HepG2 (cell line): ENCODE results near the gene SCML1. TPM values are rescaled to one million over a fixed set of nuclear protein-coding genes. Genes with fewer than 3 reads are reported as not detected.

Experiments
- ATAC-seq: fragments of 200-7000 bp; cut with Tn5 transposase; 3 replicates; pipeline ENCODE4 v1.9.1; 2020; ENCODE audit warnings: mild to moderate bottlenecking, moderate library complexity
- BruUV-seq: library from RNA; stranded (reverse); fragments of 400-500 nt; replicated peaks from 2 replicates; lab custom pipeline; 2021; lab: Mats Ljungman, UMichigan
- CTCF ChIA-PET: fragments of 300-600 bp; formaldehyde crosslinking; extraction: SDS; loops from one replicate; lab custom pipeline; 2021; ENCODE audit warnings: low total read pairs, inconsistent platforms, low intra/inter-chr PET ratio; lab: Yijun Ruan, JAX
- POLR2A ChIA-PET: fragments of 350-600 bp; sonication (Branson Sonifier 250); formaldehyde crosslinking; loops from one replicate; lab custom pipeline; 2020; ENCODE audit warnings: antibody characterized with exemption, inconsistent platforms; lab: Yijun Ruan, JAX
- DNase-seq: peaks from one replicate; pipeline ENCODE4 v3.0.0-alpha.2; 2015; ENCODE audit warnings: low spot score
- FAIRE-seq: peaks from 3 replicates; lab custom pipeline; 2011; peaks lifted over from hg19 to GRCh38; lab: Jason Lieb, UNC
- H2AFZ ChIP-seq: one replicate; pipeline ENCODE4 v1.6.1; 2011; ENCODE audit warnings: low read length, inconsistent platforms
- H3K27ac ChIP-seq: fragments of 300-600 bp; 3 replicates; pipeline ENCODE4 v1.8.0; 2011; ENCODE audit warnings: mixed run types, mild to moderate bottlenecking, mixed read lengths, low read length, inconsistent platforms; ENCODE audit not compliant: insufficient read depth; ENCODE audit errors: extremely low read length
- H3K27me3 ChIP-seq, 2 experiments: fragments of 200-600 bp in 1 of 2; 2 replicates in 1 of 2; 3 replicates in 1 of 2; pipeline versions ENCODE4 v1.6.0 to v1.8.0; 2011; ENCODE audit warnings: low read length in 2 of 2, mild to moderate bottlenecking in 2 of 2, moderate library complexity in 2 of 2, inconsistent platforms in 1 of 2; ENCODE audit not compliant: insufficient read depth in 2 of 2, control insufficient read depth in 1 of 2
- H3K36me3 ChIP-seq, 2 experiments: fragments of 200-600 bp in 1 of 2; replicated peaks in 1 of 2; 2 replicates in 1 of 2; 3 replicates in 1 of 2; pipeline versions ENCODE4 v1.5.1 to v1.8.0; 2011; ENCODE audit warnings: low read length in 2 of 2, inconsistent platforms in 1 of 2; ENCODE audit not compliant: insufficient read depth in 2 of 2, control insufficient read depth in 1 of 2
- H3K4me1 ChIP-seq: 2 replicates; pipeline ENCODE4 v1.5.1; 2012; ENCODE audit warnings: low read length, inconsistent platforms; ENCODE audit not compliant: insufficient read depth
- H3K4me2 ChIP-seq: 2 replicates; pipeline ENCODE4 v1.6.0; 2011; ENCODE audit warnings: low read depth, low read length, inconsistent platforms
- H3K4me3 ChIP-seq, 3 experiments: fragments of 200-600 bp in 1 of 3; sonication (generic), shearing (Covaris generic) in 1 of 3; replicated peaks in 1 of 3; 2 replicates each; pipeline ENCODE4 v1.5.1; 2011 to 2016; ENCODE audit warnings: low read length in 3 of 3, inconsistent platforms in 2 of 3, low read depth in 2 of 3, mild to moderate bottlenecking in 2 of 3, control low read depth in 1 of 3, mixed read lengths in 1 of 3; ENCODE audit not compliant: insufficient read depth in 1 of 3
- H3K79me2 ChIP-seq: one replicate; pipeline ENCODE4 v1.6.1; 2011; ENCODE audit warnings: low read length, inconsistent platforms; ENCODE audit not compliant: insufficient read depth
- H3K9ac ChIP-seq: 2 replicates; pipeline ENCODE4 v1.6.0; 2011; ENCODE audit warnings: mild to moderate bottlenecking, low read depth, low read length, inconsistent platforms; ENCODE audit not compliant: insufficient read depth
- H3K9me3 ChIP-seq: 2 replicates; pipeline ENCODE4 v1.5.1; 2012; ENCODE audit warnings: mild to moderate bottlenecking, low read length
- H4K20me1 ChIP-seq: 2 replicates; pipeline ENCODE4 v1.6.0; 2011; ENCODE audit warnings: inconsistent platforms, mild to moderate bottlenecking, low read length, moderate library complexity; ENCODE audit not compliant: insufficient read depth
- SMAD9 ChIP-seq: sonication (generic); formaldehyde crosslinking; IDR thresholded peaks from 2 replicates; pipeline ENCODE4 v1.5.1; 2020; ENCODE audit warnings: mild to moderate bottlenecking, missing genetic modification reagents
- STAT6 ChIP-seq: sonication (generic); formaldehyde crosslinking; IDR thresholded peaks from 2 replicates; pipeline ENCODE4 v1.4.0; 2020; ENCODE audit warnings: missing genetic modification reagents, mild to moderate bottlenecking, borderline replicate concordance
- THAP8 ChIP-seq: sonication (generic); formaldehyde crosslinking; IDR thresholded peaks from 2 replicates; pipeline ENCODE4 v1.5.1; 2020; ENCODE audit warnings: missing genetic modification reagents, mild to moderate bottlenecking, borderline replicate concordance
- ZNF224 ChIP-seq: sonication (generic); formaldehyde crosslinking; IDR thresholded peaks from 2 replicates; pipeline ENCODE4 v1.5.0; 2020; ENCODE audit warnings: mild to moderate bottlenecking, missing genetic modification reagents
- ZNF235 ChIP-seq: sonication (generic); formaldehyde crosslinking; IDR thresholded peaks from 2 replicates; pipeline ENCODE4 v1.8.1; 2023; ENCODE audit warnings: mild to moderate bottlenecking, missing genetic modification reagents, borderline replicate concordance
- ZNF263 ChIP-seq: sonication (generic); formaldehyde crosslinking; IDR thresholded peaks from 2 replicates; pipeline ENCODE4 v1.4.0; 2020; ENCODE audit warnings: missing genetic modification reagents
- ZNF569 ChIP-seq: sonication (generic); formaldehyde crosslinking; IDR thresholded peaks from 2 replicates; pipeline ENCODE4 v1.5.0; 2020; ENCODE audit warnings: mild to moderate bottlenecking, missing genetic modification reagents, moderate library complexity, borderline replicate concordance
- WGBS: methylation state at CpG from one replicate; pipeline ENCODE4 v1.1.6; 2017; ENCODE audit warnings: low lambda C conversion rate; 5-methylcytosine and 5-hydroxymethylcytosine counted together
- in situ Hi-C: cut with HindIII; loops from 2 replicates; pipeline ENCODE4 v1.10.0; 2017; ENCODE audit warnings: low pct_unique_long_range_greater_than_20kb; ENCODE audit not compliant: extremely low pct_ligation_motif_present
- intact Hi-C: fragments of 100-400 bp; cut with micrococcal nuclease; formaldehyde crosslinking; loops from one replicate; pipeline ENCODE4 v1.10.0; 2022; ENCODE audit not compliant: unreplicated experiment
- polyA plus RNA-seq, 8 experiments: library from polyadenylated mRNA; depleted of rRNA in 3 of 8; stranded (reverse) in 7 of 8; unstranded in 1 of 8; fragments of >200 nt; fragmentation: Illumina TruSeq in 4 of 8; extraction: Trizol in 4 of 8; gene quantifications; 2 replicates each; pipeline versions ENCODE4 v1.2.1 to v1.2.3, GENCODE V29; 2011 to 2016; ENCODE audit warnings: low read depth in 4 of 8, missing spikeins in 1 of 8, mixed read lengths in 1 of 8; ENCODE audit not compliant: insufficient read depth in 1 of 8
- total RNA-seq, 5 experiments: library from RNA; depleted of rRNA; stranded (reverse); fragments of >200 nt; fragmentation: Illumina TruSeq; extraction: Trizol; gene quantifications; 2 replicates each; pipeline ENCODE4 v1.2.3, GENCODE V29; 2016; ENCODE audit warnings: low read depth in 1 of 5
- TF ChIP-seq, protein P1 (sequence below): sonication (generic); formaldehyde crosslinking; IDR thresholded peaks from 2 replicates; pipeline ENCODE4 v1.4.0; 2020; ENCODE audit warnings: missing genetic modification reagents, mild to moderate bottlenecking, borderline replicate concordance

SCML1 gene
- total and polyA plus RNA-seq, 2 of the 13 experiments (the other 11 are each of a cell fraction or from before 2014, with no cell fraction given): 24.2 to 129 TPM

DNA sequence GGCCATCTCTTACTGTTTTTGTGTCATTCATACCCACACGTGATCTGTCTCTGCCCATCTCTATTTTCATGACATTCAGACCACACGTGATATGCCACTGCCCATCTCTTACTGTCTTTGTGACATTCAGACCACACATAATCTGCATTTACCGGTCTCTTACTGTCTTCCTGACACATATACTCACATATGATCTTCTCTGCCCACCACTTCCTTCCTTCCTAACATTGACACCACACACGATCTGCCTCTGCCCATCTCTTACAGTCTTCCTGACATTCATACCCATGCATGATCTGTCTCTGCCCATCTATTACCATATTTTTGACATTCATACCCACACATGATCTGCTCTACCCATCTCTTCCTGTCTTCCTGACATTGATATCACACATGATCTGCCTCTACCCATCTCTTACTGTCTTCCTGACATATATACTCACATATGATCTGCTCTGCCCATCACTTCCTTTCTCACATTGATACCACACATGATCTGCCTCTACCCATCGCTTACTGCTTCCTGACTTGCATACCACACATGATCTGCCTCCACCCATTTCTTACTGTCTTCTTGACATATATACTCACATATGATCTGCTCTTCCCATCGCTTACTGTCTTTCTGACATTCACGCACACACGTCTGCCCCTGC, 36.1 kb downstream of the SCML1 start:
- no TSS peak for BruUV-seq
- WGBS: 28% methylated on average over 8 of the region's 8 CpGs
- intact Hi-C loops: no loop called here
- Histone ChIP-seq H4K20me1 (no peaks in the 10 kb centered on the region), H3K4me1 (no peaks in the 10 kb centered on the region), H3K79me2 (no peaks in the 10 kb centered on the region), H2AFZ (no peak overlapping the region), H3K4me2 (no peak overlapping the region), H3K4me3 (no peak overlapping the region), H3K27ac (no peak overlapping the region), H3K27me3 (no peaks in the 10 kb centered on the region; a peak in 1 of 5 replicates), H3K9me3 (no peaks in the 10 kb centered on the region), H3K36me3 (no peaks in the 10 kb centered on the region), H3K9ac (no peak overlapping the region)
- ATAC-seq (no peak), FAIRE-seq (no peak), DNase-seq (no peak)
- POLR2A ChIA-PET: no interaction called here
- TF ChIP-seq ZNF569 (CRISPR knock-in tag) (no peak), THAP8 (no peak), ZNF224 (CRISPR knock-in tag) (no peak), ZNF263 (CRISPR knock-in tag) (no peak), SMAD9 (no peak), STAT6 (CRISPR knock-in tag) (no peak), ZNF235 (CRISPR knock-in tag) (no peak)
- TF ChIP-seq, protein P1, sequence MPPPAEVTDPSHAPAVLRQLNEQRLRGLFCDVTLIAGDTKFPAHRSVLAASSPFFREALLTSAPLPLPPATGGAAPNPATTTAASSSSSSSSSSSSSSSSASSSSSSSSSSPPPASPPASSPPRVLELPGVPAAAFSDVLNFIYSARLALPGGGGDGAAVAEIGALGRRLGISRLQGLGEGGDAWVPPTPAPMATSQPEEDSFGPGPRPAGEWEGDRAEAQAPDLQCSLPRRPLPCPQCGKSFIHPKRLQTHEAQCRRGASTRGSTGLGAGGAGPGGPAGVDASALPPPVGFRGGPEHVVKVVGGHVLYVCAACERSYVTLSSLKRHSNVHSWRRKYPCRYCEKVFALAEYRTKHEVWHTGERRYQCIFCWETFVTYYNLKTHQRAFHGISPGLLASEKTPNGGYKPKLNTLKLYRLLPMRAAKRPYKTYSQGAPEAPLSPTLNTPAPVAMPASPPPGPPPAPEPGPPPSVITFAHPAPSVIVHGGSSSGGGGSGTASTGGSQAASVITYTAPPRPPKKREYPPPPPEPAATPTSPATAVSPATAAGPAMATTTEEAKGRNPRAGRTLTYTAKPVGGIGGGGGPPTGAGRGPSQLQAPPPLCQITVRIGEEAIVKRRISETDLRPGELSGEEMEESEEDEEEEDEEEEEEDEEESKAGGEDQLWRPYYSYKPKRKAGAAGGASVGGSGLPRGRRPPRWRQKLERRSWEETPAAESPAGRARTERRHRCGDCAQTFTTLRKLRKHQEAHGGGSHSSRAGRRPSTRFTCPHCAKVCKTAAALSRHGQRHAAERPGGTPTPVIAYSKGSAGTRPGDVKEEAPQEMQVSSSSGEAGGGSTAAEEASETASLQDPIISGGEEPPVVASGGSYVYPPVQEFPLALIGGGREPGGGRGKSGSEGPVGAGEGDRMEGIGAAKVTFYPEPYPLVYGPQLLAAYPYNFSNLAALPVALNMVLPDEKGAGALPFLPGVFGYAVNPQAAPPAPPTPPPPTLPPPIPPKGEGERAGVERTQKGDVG (CRISPR knock-in tag): no peak
- CTCF ChIA-PET: no interaction called here
- in situ Hi-C loops: no loop called here
